ENCODE results near the gene SPACA9. TPM values are rescaled to one million over a fixed set of nuclear protein-coding genes. Genes with fewer than 3 reads are reported as not detected.
A peak's percentile ranks its signal among the peaks of the same experiment; 100 is the strongest.

Gene SPACA9
- total RNA-seq, 1 donor from 2014 or later, result 8.3 TPM

GRCh38 chr9:132896264-132896663 is 17.6 kb downstream of the SPACA9 start:
- peak overlapping the region; percentile 39 for H3K27ac Mint-ChIP-seq
- no peak for DNase-seq (ENCODE audit: extremely low spot score, unreplicated experiment)
- peaks cover 28% of the 10 kb centered on the region for H3K36me3 Mint-ChIP-seq
- no peaks in the 10 kb centered on the region for H3K9me3 Mint-ChIP-seq
- no peak for TF ChIP-seq CTCF (conservative IDR thresholded peaks at IDR 0.05)
- H3K4me1 Mint-ChIP-seq (ENCODE audit: unreplicated experiment), result peaks cover 3% of the 10 kb centered on the region
- H3K27me3 Mint-ChIP-seq, result no peaks in the 10 kb centered on the region
- H3K4me3 Mint-ChIP-seq, result no peak overlapping the region

- Mint-ChIP-seq H3K36me3 (peaks cover 32% of the 10 kb centered on the region), H3K4me1 (ENCODE audit: unreplicated experiment) (peaks cover 3% of the 10 kb centered on the region), H3K27me3 (no peaks in the 10 kb centered on the region), H3K9me3 (no peaks in the 10 kb centered on the region), H3K27ac (peak overlapping the region; percentile 75), H3K4me3 (no peak overlapping the region)
- TF ChIP-seq CTCF (conservative IDR thresholded peaks at IDR 0.05), result no peak
- DNase-seq (ENCODE audit: extremely low spot score, unreplicated experiment), result no peak
Measured at GRCh38 chr9:132896906-132897305, 18.2 kb downstream of the SPACA9 start.

GRCh38 chr9:132898051-132898450 is 19.4 kb downstream of the SPACA9 start:
- H3K36me3 Mint-ChIP-seq, result peaks cover 36% of the 10 kb centered on the region
- H3K27ac Mint-ChIP-seq, result no peak overlapping the region
- no peak overlapping the region for H3K4me3 Mint-ChIP-seq
- DNase-seq (ENCODE audit: extremely low spot score, unreplicated experiment), result no peak
- peaks cover 3% of the 10 kb centered on the region for H3K4me1 Mint-ChIP-seq (ENCODE audit: unreplicated experiment)
- H3K9me3 Mint-ChIP-seq, result no peaks in the 10 kb centered on the region
- no peak for TF ChIP-seq CTCF (conservative IDR thresholded peaks at IDR 0.05)
- H3K27me3 Mint-ChIP-seq, result no peaks in the 10 kb centered on the region

GRCh38 chr9:132901858-132902831 is 23.4 kb downstream of the SPACA9 start:
- Mint-ChIP-seq H3K9me3 (no peaks in the 10 kb centered on the region), H3K4me1 (ENCODE audit: unreplicated experiment) (no peaks in the 10 kb centered on the region), H3K27me3 (no peaks in the 10 kb centered on the region), H3K27ac (peak overlapping the region; percentile 16), H3K4me3 (no peak overlapping the region), H3K36me3 (peaks cover 14% of the 10 kb centered on the region)
- peak; percentile 82 for DNase-seq (ENCODE audit: extremely low spot score, unreplicated experiment)
- peak; percentile 98 for TF ChIP-seq CTCF (conservative IDR thresholded peaks at IDR 0.05)

- H3K4me3 Mint-ChIP-seq, result no peak overlapping the region
- H3K4me1 Mint-ChIP-seq (ENCODE audit: unreplicated experiment), result no peaks in the 10 kb centered on the region
- no peak for TF ChIP-seq CTCF (conservative IDR thresholded peaks at IDR 0.05)
- H3K27ac Mint-ChIP-seq, result no peak overlapping the region
- DNase-seq (ENCODE audit: extremely low spot score, unreplicated experiment), result peak; percentile 32
- H3K36me3 Mint-ChIP-seq, result peaks cover 13% of the 10 kb centered on the region
- H3K9me3 Mint-ChIP-seq, result no peaks in the 10 kb centered on the region
- no peaks in the 10 kb centered on the region for H3K27me3 Mint-ChIP-seq
Measured at GRCh38 chr9:132903574-132904492, 25.1 kb downstream of the SPACA9 start.
